DMS153 treated with DMSO at 0.1 percent for 48 hours (cell line): ENCODE data around the gene KANK2.
"Not testable (repeated sequence)": the region's sequence is repeated elsewhere in the genome, so short reads cannot be mapped to it uniquely, and the experiment has no call there.

Experiments
- DNase-seq: peaks from one replicate; lab custom pipeline; 2025; ENCODE audit not compliant: unreplicated experiment; lab: John Stamatoyannopoulos, UW

Gene KANK2

GRCh38 chr19:11198769-11199424 lies 1.6 kb upstream of the KANK2 start:
- DNase-seq, result no peak

DNA sequence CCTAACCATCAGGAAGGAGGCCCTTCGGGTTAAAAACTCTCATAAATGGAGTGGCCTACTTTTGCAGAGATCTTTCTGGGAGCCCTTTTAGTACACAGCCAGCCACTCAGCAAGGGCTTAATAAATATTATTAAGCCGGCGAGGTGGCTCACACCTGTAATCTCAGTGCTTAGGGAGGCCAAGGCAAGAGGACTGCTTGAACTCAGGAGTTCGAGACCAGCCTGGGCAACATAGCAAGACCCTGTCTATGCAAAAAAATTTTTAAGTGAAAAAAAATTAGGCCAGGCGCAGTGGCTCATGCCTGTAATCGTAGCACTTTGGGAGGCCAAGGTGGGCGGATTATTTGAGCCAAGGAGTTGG lies 810 bp upstream of the KANK2 start:
- DNase-seq, result no peak

GRCh38 chr19:11196406-11197287 lies 698 bp downstream of the KANK2 start:
- no peak for DNase-seq

DNA sequence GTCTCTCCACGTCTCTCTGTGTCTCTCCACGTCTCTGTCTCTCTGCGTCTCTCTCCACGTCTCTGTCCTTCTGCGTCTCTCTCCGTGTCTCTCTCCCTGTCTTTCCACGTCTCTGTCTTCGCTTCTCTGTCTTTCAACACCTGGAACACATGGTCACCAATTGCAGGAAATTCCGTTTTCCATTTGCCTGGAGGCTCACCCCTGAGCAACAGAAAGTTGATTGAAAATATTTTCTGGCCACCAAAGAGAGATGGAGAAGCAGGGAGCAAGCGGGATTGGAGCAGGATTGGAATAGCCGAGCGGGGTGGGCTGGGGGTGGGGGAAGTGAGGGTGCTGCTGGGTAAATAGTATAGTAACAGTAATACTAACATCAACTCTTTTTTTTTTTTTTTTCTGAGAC lies 1.7 kb downstream of the KANK2 start:
- no peak for DNase-seq

DNA sequence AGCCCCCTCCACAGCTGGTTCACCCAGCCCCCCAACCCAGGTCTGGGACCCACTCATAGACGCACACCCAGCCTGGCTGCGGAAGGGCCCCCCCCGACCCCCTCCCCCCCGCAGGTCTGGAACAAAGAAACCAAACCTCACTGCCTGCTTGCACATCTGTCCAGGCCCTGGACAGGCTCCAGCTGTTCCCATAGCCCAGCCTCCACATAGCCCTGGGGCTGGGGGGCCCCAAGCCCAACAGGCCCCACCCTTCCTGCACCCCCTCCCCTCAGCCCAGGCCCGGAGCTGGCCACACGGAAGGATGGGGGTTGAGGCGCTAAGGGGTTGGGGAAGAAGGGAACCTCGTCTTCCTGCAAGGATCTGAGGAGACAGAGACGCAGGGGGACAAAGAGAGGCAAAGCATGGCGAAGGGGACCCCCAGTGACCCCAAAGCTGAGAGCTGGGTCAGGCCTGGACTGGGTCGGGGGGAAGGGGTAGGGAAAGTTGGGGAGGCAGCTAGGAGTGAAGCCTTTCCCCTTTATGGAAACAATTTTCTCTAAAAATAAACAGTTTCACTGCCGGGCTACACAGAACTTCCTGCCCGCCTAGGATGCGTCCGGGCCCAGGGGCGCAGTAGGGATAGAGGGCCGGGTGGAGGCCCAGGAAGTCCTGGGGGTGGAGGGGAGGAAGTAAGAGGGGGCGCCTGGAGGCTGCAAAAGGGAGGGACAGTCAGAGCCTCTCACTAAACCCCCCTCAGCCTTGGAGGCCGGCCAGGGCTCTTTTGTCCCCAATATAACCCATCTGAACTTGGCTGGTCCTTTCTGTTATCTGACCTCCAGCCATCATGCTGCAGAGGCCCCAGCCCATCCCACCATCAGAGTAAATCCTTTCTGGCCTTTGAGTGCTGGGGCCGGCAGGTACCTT lies 2.4 kb downstream of the KANK2 start:
- DNase-seq, result no peak

DNA sequence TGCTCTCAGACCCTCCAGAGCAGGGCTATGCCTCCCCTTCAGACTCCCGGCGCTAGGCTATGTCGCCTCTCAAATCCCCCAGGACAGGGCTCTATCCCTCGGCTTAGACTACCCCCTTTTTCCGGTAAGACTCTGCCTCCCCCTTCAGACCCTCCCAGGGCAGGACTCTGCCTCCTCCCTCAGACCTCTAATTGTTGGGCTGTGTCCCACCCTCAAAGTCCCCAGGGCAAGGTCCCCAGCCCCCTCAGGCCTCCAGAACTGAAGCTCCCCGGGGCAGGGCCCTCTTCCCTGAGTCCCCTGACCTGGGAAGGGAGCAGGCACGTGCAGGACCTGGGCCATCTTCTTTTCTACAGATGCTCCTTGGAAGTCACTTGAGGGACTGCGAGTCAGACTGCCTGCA lies 3.2 kb downstream of the KANK2 start:
- DNase-seq, result no peak

DNA sequence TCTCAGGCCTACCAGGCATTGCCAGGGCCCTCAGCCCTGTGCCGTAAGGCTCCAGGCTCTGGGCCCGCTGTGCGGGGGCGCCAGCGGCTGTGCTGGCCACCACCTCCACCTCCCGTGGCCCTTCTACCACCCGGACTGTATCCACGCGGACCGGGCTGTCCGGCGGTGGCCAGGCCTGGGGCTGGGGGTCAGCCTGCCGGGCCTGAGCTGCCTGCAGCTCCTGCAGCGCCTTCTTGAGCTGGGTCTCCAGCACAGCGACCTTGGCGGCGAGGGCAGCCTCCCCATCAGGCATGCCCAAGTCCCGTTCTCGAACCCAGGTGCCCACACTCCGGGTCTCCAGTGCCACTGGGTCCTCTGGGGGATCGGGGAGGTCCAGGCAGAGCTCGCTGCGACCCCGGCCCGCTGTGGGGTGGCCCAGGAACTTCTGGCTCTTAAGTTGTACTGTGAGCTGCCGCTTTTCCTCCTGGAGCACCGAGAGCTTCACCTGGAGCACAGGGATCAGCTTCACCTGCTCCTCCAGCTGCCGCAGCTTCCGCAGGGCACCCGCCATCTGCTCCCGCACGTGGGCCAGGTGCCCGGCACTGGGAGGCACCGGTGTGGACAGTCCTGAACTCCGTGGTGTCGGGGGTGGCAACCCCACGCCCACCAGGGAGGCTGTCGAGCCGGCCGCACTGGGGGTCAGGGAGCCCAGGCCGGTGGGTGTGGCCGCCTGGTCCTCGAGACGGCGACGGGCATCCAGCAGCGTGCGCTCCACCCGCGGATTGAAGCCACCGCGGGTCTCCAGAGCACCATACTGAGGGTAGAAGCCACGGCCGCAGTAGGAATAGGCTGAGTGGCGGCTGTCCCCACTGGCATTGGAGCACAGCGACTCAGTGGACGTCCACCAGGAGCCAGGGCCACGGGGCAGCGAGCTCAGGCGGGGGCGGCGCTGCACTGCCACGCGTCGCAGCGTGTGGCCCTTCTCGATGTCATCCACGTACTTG lies 4.1 kb downstream of the KANK2 start:
- no peak for DNase-seq

DNA sequence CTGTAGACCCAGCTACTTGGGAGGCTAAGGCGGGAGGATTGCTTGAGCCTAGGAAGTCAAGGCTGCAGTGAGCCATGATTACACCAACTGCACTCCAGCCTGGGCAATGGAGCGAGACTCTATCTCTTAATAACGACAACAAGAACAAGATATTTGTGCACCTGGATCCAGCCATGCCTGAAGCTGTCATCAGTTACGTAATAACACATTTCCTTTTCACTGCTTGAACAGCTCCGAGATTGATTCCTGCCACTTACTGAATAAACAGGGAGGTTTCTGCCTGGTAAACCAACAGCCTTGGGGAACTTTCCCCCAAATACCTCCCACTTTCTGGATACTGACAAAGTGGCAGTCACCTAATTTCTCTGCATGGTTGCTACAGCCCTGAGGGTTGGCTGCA lies 5.4 kb downstream of the KANK2 start:
- DNase-seq, result no peak

GRCh38 chr19:11191273-11191755 lies 6.0 kb downstream of the KANK2 start:
- DNase-seq, result no peak

DNA sequence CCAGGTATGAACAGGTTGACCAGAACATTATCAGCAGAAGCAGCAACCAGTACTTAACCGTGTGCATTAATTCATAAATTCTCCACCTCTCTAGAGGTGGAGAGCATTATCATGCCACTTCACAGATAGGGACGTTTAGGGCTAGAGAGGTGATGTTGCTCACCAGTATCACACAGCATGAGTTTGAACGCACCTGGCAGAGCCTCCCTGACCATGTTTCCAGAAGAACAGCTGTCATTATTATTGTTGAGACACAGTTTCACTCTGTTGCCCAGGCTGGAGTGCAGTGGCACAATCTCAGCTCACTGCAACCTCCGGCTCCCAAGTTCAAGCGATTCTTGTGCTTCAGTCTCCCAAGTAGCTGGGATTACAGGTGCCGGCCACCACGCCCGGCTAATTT lies 6.8 kb downstream of the KANK2 start:
- DNase-seq, result no peak

GRCh38 chr19:11187441-11187840 lies 9.9 kb downstream of the KANK2 start:
- no peak for DNase-seq

GRCh38 chr19:11182994-11183393 lies 14.4 kb downstream of the KANK2 start:
- no peak for DNase-seq

- DNase-seq, result no peak
Observed at GRCh38 chr19:11181488-11181887, 15.9 kb downstream of the KANK2 start.

DNA sequence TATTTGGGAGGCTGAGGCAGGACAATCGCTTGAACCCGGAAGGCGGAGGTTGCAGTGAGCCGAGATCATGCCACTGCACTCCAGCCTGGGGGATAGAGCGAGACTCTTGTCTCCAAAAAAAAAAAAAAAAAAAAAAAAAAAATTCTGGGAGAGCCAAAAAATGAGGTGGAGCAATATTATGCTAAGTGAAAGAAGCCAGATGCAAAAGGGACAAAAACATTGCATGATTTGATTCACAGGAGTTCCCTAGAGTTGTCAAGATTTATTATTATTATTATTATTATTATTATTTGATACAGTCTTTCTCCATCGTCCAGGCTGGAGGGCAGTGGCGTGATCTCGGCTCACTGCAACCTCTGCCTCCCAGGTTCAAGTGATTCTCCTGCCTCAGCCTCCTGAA lies 16.4 kb downstream of the KANK2 start:
- not testable (repeated sequence) for DNase-seq

GRCh38 chr19:11180346-11180745 lies 17.0 kb downstream of the KANK2 start:
- DNase-seq, result no peak

DNA sequence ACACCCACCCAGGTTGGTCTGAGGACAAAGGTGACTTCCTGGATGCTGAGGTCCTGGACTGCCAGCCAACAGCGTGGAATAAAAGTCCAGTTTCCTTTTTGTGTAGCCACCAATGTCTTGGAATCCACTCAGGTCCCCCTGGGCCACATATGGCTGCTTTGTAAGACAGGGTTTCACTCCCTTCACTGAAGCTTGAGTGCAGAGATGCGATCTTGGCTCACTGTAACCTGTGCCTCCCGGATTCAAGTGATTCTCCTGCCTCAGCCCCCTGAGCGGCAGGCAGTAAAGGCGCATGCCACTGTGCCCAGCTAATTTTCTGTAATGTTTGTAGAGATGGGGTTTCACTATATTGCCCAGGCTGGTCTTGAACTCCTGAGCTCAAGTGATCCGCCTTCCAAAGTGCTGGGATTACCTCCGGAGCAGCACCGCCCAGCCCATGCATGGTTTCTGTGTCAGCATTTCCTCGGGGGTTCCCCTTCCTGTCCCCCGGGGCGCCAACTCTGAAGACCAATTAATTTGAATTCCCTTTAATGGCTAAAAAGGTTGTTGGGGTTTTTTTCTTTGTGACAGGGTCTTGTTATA lies 17.5 kb downstream of the KANK2 start:
- no peak for DNase-seq

DNA sequence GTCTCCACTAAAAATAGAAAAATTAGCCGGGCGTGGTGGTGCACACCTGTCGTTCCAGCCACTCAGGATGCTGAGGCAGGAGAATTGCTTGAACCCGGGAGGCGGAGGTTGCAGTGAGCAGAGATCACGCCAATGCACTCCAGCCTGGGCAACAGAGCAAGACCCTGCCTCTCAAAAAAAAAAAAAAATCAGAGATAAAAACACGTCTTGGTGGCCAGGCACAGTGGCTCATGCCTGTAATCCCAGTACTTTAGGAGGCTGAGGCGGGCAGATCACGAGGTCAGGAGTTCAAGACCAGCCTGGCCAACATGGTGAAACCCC lies 18.2 kb downstream of the KANK2 start:
- not testable (repeated sequence) for DNase-seq

DNA sequence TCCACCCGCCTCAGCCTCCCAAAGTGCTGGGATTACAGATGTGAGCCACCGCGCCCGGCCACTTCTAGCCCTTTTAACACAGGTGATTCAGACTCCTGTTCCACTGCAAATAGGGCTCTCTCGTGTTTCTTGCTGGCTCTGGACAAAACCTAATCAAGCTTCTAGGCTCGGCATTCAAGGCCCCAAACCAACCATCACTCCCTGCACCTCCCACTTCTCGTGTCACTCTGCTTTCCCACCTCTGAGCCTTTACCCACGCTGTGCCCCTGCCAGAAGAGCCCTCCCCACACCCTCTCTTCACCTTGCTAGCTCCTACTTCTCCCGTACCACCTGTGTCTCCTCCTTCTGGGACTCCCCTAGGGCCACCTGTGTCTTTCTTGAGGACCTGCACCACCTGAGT lies 19.8 kb downstream of the KANK2 start:
- DNase-seq, result no peak

DNA sequence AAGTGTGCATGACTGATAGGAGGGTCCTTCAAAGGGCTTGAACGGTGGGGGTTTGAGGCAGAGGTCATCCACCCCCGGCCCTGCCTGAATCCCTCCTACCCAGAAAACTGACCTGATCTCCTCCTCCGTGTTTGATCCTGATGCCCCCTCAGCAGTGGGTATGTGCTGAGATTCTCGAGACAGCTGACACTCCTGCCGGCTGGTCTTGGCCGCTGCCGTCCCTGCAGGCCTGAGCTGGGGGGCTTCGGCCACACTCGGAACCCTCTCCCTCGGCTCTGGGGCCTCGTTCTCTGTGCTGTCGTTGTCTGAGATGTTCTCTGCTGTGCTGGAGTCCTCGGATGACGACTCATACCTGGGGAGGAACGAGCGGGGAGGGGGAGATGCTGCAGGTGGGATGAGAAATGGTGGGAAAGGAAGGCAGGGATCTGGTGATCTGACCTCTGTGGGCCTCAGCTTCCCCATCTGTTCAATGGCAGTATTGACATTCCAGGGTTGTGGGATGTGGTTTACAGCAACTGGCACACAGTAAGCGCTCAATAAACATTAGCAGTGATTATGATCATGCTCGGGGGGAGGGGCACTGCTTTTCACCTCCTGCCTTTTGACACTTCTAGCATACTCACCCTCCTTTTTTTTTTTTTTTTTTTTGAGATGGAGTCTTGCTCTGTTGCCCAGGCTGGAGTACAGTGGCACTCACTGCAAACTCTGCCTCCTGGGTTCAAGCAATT lies 20.7 kb downstream of the KANK2 start:
- no peak for DNase-seq
